Colonic mucosa (tissue), 4 donors: ENCODE measurements around the gene KCNA5. TPM values are rescaled to one million over a fixed set of nuclear protein-coding genes. Genes with fewer than 3 reads are reported as not detected.

ENCODE experiments used
- DNase-seq: peaks from one replicate; pipeline ENCODE4 v3.0.0-alpha.2; 2020
- H3K27ac ChIP-seq: fragments of 200-600 bp; one replicate; pipeline ENCODE4 v1.8.0; 2021
- H3K27me3 ChIP-seq: fragments of 200-600 bp; one replicate; pipeline ENCODE4 v1.8.0; 2021
- H3K36me3 ChIP-seq: fragments of 200-600 bp; one replicate; pipeline ENCODE4 v1.8.0; 2021
- H3K4me1 ChIP-seq: fragments of 200-600 bp; one replicate; pipeline ENCODE4 v1.8.0; 2021; ENCODE audit warnings: mild to moderate bottlenecking
- H3K4me3 ChIP-seq: fragments of 200-600 bp; one replicate; pipeline ENCODE4 v1.8.0; 2021
- H3K9ac ChIP-seq, 2 donors: one replicate each; pipeline ENCODE4 v1.7.0; 2013; ENCODE audit warnings: control low read depth in 2 of 2, low read depth in 2 of 2, low read length in 2 of 2
- H3K9me3 ChIP-seq: fragments of 200-600 bp; one replicate; pipeline ENCODE4 v1.8.0; 2021
- CTCF ChIP-seq: fragments of 200-600 bp; IDR thresholded peaks from one replicate; pipeline ENCODE4 v1.8.0; 2022; ENCODE audit warnings: antibody characterized with exemption, mild to moderate bottlenecking
- intact Hi-C: fragments of 100-400 bp; cut with DNase I; formaldehyde crosslinking; loops from one replicate; pipeline ENCODE4 v1.14.1; 2022
- total RNA-seq, 2 donors: library from RNA; stranded (reverse); fragmentation: NEBNext Ultra II Directional in 1 of 2; extraction: Animal tissue kit (Norgen Biotek cat#: 25700) in 1 of 2; gene quantifications; one replicate each; pipeline ENCODE4 v1.2.1, GENCODE V29; 2021
- donor health status: healthy.
- donor health status: DM: no; HTN: no; CAD: no.
- donor health status: DM: no; HTN: no; CAD: no.

The KCNA5 gene
- total RNA-seq, 2 donors from 2014 or later, result 0.11 TPM; not detected in 1

GRCh38 chr12:5038781-5039311, 4.8 kb upstream of the KCNA5 start:
- H3K4me1 ChIP-seq, result no peaks in the 10 kb centered on the region
- intact Hi-C loops, result no loop called here
- H3K9me3 ChIP-seq, result no peaks in the 10 kb centered on the region
- no peak overlapping the region for H3K4me3 ChIP-seq
- H3K9ac ChIP-seq, result no peak overlapping the region
- H3K27me3 ChIP-seq, result peaks cover 4% of the 10 kb centered on the region
- no peak overlapping the region for H3K27ac ChIP-seq
- H3K36me3 ChIP-seq, result no peaks in the 10 kb centered on the region
- no peak for TF ChIP-seq CTCF
- no peak for DNase-seq

- DNase-seq, result no peak
- Histone ChIP-seq H3K4me3 (no peak overlapping the region), H3K36me3 (no peaks in the 10 kb centered on the region), H3K4me1 (no peaks in the 10 kb centered on the region), H3K9me3 (no peaks in the 10 kb centered on the region), H3K27ac (no peak overlapping the region), H3K27me3 (peaks cover 10% of the 10 kb centered on the region), H3K9ac (no peak overlapping the region)
- intact Hi-C loops, result no loop called here
- TF ChIP-seq CTCF, result no peak
Measured at GRCh38 chr12:5039815-5040214, 3.9 kb upstream of the KCNA5 start.

GRCh38 chr12:5040368-5040767, 3.3 kb upstream of the KCNA5 start:
- TF ChIP-seq CTCF, result no peak
- Histone ChIP-seq H3K4me1 (no peaks in the 10 kb centered on the region), H3K36me3 (no peaks in the 10 kb centered on the region), H3K9ac (no peak overlapping the region), H3K27ac (no peak overlapping the region), H3K27me3 (peaks cover 10% of the 10 kb centered on the region), H3K9me3 (no peaks in the 10 kb centered on the region), H3K4me3 (no peak overlapping the region)
- DNase-seq, result no peak
- intact Hi-C loops, result no loop called here

- Histone ChIP-seq H3K4me3 (no peak overlapping the region), H3K4me1 (no peaks in the 10 kb centered on the region), H3K27ac (no peak overlapping the region), H3K9me3 (no peaks in the 10 kb centered on the region), H3K27me3 (peaks cover 13% of the 10 kb centered on the region), H3K36me3 (no peaks in the 10 kb centered on the region), H3K9ac (no peak overlapping the region)
- intact Hi-C loops, result no loop called here
- DNase-seq, result no peak
- no peak for TF ChIP-seq CTCF
Measured at GRCh38 chr12:5044420-5045295, 979 bp downstream of the KCNA5 start.

- H3K27me3 ChIP-seq, result peaks cover 13% of the 10 kb centered on the region
- H3K9ac ChIP-seq, result no peak overlapping the region
- no peaks in the 10 kb centered on the region for H3K9me3 ChIP-seq
- H3K4me1 ChIP-seq, result no peaks in the 10 kb centered on the region
- H3K27ac ChIP-seq, result no peak overlapping the region
- no peak for TF ChIP-seq CTCF
- intact Hi-C loops, result no loop called here
- DNase-seq, result no peak
- no peak overlapping the region for H3K4me3 ChIP-seq
- no peaks in the 10 kb centered on the region for H3K36me3 ChIP-seq
Measured at GRCh38 chr12:5047094-5047493, 3.4 kb downstream of the KCNA5 start.
